GM21737 (cell line): ENCODE results near the gene CP.
A peak's percentile ranks its signal among the peaks of the same experiment; 100 is the strongest.

Experiments
- ATAC-seq: cut with Tn5 transposase; IDR thresholded peaks from one replicate; pipeline ENCODE4 v1.9.1; 2021; ENCODE audit warnings: mild to moderate bottlenecking, moderate library complexity; ENCODE audit not compliant: unreplicated experiment

Gene CP

GRCh38 chr3:149186721-149187120 lies 34.9 kb downstream of the CP start:
- no peak for ATAC-seq

GRCh38 chr3:149186219-149186618 lies 35.4 kb downstream of the CP start:
- no peak for ATAC-seq

GRCh38 chr3:149181182-149181581 lies 40.4 kb downstream of the CP start:
- no peak for ATAC-seq

- no peak for ATAC-seq
Observed at GRCh38 chr3:149180057-149180573, 41.5 kb downstream of the CP start.

- no peak for ATAC-seq
Observed at GRCh38 chr3:149179220-149179619, 42.4 kb downstream of the CP start.

GRCh38 chr3:149177122-149177521 lies 44.5 kb downstream of the CP start:
- no peak for ATAC-seq

- no peak for ATAC-seq
Observed at GRCh38 chr3:149174901-149175300, 46.7 kb downstream of the CP start.

GRCh38 chr3:149170672-149171071 lies 51.0 kb downstream of the CP start:
- ATAC-seq, result no peak

- no peak for ATAC-seq
Observed at GRCh38 chr3:149167898-149168297, 53.7 kb downstream of the CP start.

- no peak for ATAC-seq
Observed at GRCh38 chr3:149163066-149163465, 58.6 kb downstream of the CP start.

GRCh38 chr3:149162007-149162406 lies 59.6 kb downstream of the CP start:
- ATAC-seq, result no peak

- no peak for ATAC-seq
Observed at GRCh38 chr3:149160754-149161300, 60.8 kb downstream of the CP start.

GRCh38 chr3:149153402-149153801 lies 68.2 kb downstream of the CP start:
- no peak for ATAC-seq

GRCh38 chr3:149152420-149152819 lies 69.2 kb downstream of the CP start:
- ATAC-seq, result peak; percentile 90

- ATAC-seq, result no peak
Observed at GRCh38 chr3:149151843-149152242, 69.8 kb downstream of the CP start.

GRCh38 chr3:149150436-149150835 lies 71.2 kb downstream of the CP start:
- no peak for ATAC-seq

GRCh38 chr3:149145974-149146373 lies 75.7 kb downstream of the CP start:
- ATAC-seq, result peak; percentile 83

- ATAC-seq, result no peak
Observed at GRCh38 chr3:149145356-149145755, 76.3 kb downstream of the CP start.

GRCh38 chr3:149142682-149143081 lies 78.9 kb downstream of the CP start:
- ATAC-seq, result no peak

GRCh38 chr3:149134575-149134974 lies 87.1 kb downstream of the CP start:
- ATAC-seq, result no peak

GRCh38 chr3:149131589-149131988 lies 90.0 kb downstream of the CP start:
- ATAC-seq, result no peak

- peak; percentile 97 for ATAC-seq
Observed at GRCh38 chr3:149129326-149130205, 92.1 kb downstream of the CP start, which contains the start of gene HPS3. Gene HPS3 (plus strand): TSS chr3:149129638. CDS start chr3:149129724, 86 bp downstream.
